NCI-H2171 treated with DMSO at 0.1 percent for 48 hours (cell line): ENCODE results near the gene KRT78.
"Not testable (repeated sequence)": the region's sequence is repeated elsewhere in the genome, so short reads cannot be mapped to it uniquely, and the experiment has no call there.

ENCODE experiments used
- DNase-seq: peaks from one replicate; lab custom pipeline; 2025; lab: John Stamatoyannopoulos, UW

The KRT78 gene

DNA sequence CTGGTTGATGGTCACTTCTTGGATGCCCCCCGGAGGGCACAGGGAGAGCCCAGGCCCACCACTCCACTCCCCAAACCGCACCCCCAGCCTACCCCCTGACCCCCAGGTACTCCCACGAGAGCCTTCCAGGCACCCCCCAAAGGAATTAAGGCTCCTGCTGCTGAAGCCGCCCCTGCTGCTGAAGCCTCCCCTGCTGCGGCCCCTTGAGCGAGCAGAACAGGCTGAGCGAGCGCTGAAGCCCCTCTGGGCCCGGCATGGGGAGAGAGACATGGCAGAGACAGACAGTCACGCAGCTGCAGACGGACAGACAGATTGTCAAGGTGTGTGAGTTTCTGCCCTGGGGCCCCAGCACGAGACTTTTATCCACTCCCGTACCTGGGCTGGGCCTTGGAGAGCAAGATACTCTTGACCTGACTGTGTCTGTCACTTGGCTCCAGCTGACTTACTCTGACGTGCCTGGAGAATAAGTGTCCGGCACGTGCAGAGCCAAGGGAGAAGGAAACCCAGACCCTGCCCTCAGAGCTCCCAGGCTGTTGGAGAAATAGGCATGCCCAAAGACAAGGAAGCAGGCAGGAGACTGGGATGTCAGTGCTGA, at the start of gene KRT78:
KRT78 (minus strand) TSS at position 334 of the 595 bp plus-strand sequence; CDS start at position 270, 64 bp downstream.
- no peak for DNase-seq

GRCh38 chr12:52896190-52897100, 47.7 kb upstream of the KRT78 start:
- DNase-seq, result no peak

GRCh38 chr12:52895726-52896189, 47.0 kb upstream of the KRT78 start:
- no peak for DNase-seq

- no peak for DNase-seq
Measured at GRCh38 chr12:52892974-52893373, 44.2 kb upstream of the KRT78 start.

DNA sequence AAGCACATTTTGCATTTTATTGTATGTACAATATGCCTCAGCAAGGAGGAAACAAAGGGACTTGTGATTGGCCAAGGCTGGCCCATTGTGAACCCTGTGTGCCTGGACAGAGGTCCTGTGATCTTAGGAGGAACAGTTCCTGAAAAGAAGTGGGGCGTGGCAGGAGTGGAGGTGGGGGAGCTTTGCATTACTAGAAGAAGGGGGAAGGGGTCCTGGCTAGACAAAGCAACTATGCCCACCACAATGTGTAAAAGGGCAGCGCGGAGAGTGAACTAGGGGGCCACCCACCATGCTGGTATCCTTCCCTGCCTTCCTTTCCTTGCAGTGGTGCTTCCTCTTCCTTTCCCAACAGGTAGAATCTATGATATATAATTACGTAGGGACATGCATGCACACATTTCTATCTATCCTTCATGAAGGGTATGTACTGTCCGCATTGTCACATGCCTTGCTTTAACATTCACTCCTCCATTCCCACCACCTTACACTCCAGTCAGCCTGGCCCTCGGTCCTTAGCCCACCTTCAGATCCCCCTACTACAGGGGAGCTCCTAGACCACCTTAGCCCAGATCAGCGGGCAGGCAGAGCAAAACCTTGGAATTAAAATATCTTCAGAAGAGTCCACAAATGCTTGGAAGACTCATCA, 43.5 kb upstream of the KRT78 start:
- DNase-seq, result no peak

- no peak for DNase-seq
Measured at GRCh38 chr12:52891044-52891443, 42.2 kb upstream of the KRT78 start.

- DNase-seq, result no peak
Measured at GRCh38 chr12:52890417-52890816, 41.6 kb upstream of the KRT78 start.

DNA sequence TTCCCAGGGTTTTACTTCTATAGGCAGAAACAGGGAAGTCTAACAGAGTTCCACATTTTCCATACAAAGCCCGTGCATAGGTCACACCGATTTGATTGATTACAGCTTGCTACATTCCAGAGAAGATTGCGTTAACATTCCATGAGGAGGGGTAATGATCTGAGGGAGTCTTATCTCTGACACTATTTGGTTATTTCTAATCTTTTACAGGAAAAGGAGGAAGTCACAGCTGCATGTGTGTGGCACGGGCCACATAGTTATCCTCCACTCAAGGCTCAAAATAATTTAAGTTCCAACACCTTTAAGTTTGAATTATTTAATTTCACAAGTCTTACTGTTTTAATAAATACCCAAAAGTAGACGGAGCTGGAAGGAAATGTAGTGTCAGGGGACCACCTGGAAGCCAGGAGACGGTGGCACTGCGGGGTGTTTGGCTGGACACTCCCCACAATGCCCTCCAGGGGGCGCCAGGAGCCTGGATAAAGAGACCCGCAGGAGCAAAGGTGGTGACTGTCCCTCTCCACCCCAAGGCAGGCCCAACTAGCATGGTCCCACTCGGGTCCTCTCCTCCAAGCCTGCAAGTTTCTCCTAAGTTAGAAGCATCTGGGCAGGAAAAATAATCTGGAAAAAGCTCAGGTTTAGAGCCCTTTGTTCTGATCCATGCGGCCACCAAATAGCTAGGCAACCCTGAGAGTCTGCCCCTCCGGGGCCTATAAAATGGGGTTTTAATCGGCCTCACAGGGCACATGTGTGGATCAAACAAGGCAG, 35.9 kb upstream of the KRT78 start:
- DNase-seq, result peak; percentile 67

DNA sequence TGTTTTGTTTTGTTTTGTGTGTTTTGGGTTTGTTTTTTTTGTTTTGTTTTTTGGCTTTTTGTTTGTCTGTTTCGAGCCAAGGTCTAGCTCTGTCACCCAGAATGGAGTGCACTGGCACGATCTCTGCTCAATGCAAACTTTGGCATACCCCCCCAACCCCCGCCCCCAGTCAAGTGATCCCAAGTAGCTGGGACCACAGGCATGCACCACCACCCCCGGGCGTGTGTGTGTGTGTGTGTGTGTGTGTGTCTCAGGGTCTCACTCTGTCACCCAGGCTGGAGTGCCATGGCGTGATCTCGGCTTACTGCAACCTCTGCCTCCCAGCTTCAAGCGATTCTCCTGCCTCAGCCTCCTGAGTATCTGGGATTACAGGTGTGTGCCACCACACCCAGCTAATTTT, 31.7 kb upstream of the KRT78 start:
- DNase-seq, result not testable (repeated sequence)

- peak; percentile 98 for DNase-seq
Measured at GRCh38 chr12:52879394-52880351, 30.9 kb upstream of the KRT78 start.

GRCh38 chr12:52878507-52879393, 30.0 kb upstream of the KRT78 start:
- peak; percentile 88 for DNase-seq

GRCh38 chr12:52877242-52877641, 28.4 kb upstream of the KRT78 start:
- peak; percentile 17 for DNase-seq

DNA sequence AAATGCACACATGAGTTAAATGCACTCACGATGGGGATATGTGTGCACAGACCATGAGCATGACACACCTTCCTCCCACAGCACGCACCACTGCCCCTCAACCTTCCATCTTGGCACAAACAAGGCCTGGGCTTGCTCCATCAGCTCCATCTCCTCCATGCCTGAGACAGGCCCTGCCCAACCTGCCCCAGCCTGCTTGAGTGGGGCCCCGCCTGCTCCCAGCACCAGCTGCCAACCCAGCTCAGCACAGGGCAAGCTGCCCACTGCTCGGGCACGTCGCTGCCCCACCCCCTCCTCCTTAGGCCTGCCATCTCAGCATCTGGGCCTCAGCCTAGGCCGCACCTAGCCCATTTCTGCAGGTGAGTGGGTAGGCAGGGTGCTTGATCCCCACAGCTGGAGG, 27.6 kb upstream of the KRT78 start:
- peak; percentile 91 for DNase-seq

GRCh38 chr12:52874573-52875435, 26.0 kb upstream of the KRT78 start:
- DNase-seq, result no peak

GRCh38 chr12:52873832-52874572, 25.2 kb upstream of the KRT78 start:
- DNase-seq, result peak; percentile 85

- peak; percentile 80 for DNase-seq
Measured at GRCh38 chr12:52873513-52873831, 24.7 kb upstream of the KRT78 start.

GRCh38 chr12:52872644-52873389, 24.0 kb upstream of the KRT78 start:
- peak; percentile 23 for DNase-seq
